ENCODE results near the gene WWOX. TPM values are rescaled to one million over a fixed set of nuclear protein-coding genes. Genes with fewer than 3 reads are reported as not detected.
A peak's percentile ranks its signal among the peaks of the same experiment; 100 is the strongest.

The WWOX gene
- total RNA-seq, 4 donors from 2014 or later: 135 to 209 (median 159) TPM

DNA sequence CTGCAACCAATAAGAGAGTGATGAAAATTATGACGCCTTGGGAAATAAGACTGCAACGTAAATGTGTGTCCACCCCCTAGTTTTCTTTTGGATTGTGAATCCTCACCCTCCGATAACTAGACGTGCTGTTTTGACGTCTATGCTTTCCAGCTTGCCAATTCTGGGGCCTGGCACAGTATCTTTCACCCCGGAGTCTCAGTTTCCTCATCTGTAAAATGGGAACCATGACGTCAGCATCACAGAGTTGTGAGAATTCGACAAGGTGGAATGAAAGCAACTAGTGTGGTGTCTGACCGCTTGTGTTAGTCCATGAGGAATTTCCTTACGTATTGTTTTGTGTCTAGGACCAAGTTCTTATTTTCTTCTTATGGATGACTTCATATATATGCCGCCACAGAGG, 37.7 kb downstream of the WWOX start:
- no peaks in the 10 kb centered on the region for H3K9me3 ChIP-seq
- no peak for DNase-seq
- H3K27me3 ChIP-seq: no peaks in the 10 kb centered on the region
- H3K36me3 ChIP-seq: no peaks in the 10 kb centered on the region
- 96 to 98% methylated on average over 11 of the region's 11 CpGs for WGBS, 2 donors
- no peak overlapping the region for H3K4me3 ChIP-seq (replicated peaks in 1 of 3)
- peaks cover 28% of the 10 kb centered on the region in 2 donors for H3K4me1 ChIP-seq
- no peak for TF ChIP-seq POLR2A (IDR thresholded peaks at IDR 0.05)
- intact Hi-C loops (cut with DNase I): no loop called here
- peak overlapping the region in 1 of 3 donors; percentile 74 for H3K27ac ChIP-seq

DNA sequence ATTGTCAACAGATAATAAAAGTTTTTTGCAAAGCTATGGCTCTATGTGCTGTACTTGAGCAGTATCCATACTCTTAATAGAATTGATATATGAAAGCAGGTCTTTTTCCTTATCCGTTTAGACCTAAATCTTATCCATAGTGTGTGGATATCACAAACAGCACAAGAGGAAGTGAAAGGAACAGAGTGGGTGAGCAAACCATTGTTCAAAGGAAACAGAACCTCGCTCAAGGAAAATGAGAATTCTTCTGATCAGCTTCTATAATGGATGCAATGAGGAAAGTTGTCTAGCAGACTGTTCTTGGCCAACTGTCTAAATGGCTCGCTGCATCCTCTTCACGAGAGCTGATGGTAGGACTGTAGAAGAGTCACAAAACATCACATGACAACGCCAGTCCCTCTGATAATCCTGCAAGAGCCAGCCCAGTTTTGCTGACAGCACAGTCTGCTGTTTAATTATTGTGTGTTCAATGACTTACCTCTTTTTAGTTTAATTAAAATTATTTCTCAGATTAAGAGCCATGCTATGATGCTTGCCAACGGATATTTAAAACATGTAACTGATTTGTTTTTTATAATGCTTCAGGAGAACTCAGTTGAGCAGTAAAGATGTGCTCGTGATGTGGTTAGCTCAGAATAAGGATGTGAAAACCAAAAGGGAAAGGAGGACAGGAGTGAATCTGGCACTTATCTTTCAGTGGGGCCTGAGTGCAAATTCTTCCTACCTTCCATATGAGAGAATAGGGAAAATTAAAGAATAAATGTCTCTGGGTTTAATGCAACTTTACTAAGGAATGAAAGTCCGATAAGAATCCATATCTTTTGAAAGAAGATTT, 38.5 kb downstream of the WWOX start:
- H3K4me3 ChIP-seq (replicated peaks in 1 of 3): no peak overlapping the region
- no peak for TF ChIP-seq POLR2A (IDR thresholded peaks at IDR 0.05)
- TF ChIP-seq, protein P1, sequence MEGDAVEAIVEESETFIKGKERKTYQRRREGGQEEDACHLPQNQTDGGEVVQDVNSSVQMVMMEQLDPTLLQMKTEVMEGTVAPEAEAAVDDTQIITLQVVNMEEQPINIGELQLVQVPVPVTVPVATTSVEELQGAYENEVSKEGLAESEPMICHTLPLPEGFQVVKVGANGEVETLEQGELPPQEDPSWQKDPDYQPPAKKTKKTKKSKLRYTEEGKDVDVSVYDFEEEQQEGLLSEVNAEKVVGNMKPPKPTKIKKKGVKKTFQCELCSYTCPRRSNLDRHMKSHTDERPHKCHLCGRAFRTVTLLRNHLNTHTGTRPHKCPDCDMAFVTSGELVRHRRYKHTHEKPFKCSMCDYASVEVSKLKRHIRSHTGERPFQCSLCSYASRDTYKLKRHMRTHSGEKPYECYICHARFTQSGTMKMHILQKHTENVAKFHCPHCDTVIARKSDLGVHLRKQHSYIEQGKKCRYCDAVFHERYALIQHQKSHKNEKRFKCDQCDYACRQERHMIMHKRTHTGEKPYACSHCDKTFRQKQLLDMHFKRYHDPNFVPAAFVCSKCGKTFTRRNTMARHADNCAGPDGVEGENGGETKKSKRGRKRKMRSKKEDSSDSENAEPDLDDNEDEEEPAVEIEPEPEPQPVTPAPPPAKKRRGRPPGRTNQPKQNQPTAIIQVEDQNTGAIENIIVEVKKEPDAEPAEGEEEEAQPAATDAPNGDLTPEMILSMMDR (IDR thresholded peaks at IDR 0.05): no peak
- WGBS, 2 donors: 91 to 92% methylated on average over 8 of the region's 8 CpGs
- no peaks in the 10 kb centered on the region for H3K9me3 ChIP-seq
- H3K27ac ChIP-seq: no peak overlapping the region
- H3K36me3 ChIP-seq: no peaks in the 10 kb centered on the region
- H3K27me3 ChIP-seq: no peaks in the 10 kb centered on the region
- no peak for DNase-seq
- intact Hi-C loops (cut with DNase I): no loop called here
- H3K4me1 ChIP-seq: peaks cover 33 to 35% of the 10 kb centered on the region in 2 donors

DNA sequence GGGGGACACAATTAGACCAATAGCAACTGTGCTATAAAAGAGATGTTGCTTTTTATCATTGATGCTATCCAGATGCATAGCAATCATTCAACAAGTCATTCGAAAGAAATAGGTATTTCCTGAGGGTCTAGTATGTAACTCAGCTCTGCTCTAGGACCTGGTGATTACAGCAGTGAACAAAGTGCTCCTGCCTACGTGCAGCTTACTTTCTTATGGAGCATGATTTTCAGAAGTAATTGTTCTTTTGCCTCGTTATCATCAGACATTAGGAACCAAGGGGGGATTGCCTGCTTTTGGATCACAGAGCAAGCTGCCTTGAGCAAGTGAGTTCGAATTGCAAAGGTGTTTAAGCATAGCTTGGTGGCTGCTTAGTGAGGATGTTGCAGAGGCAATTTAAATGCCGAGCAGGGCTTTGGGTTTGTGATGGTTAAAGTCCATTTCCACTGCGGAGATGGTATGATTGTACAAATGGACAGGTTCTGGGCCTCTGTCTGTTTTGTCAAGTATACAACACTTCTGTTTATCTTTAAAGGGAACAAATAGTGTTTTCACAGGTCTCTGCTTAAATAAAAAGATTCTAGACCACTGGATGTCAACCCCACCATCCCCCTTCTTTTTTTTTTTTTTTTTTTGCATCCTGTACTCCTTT, 41.5 kb downstream of the WWOX start:
- no peak overlapping the region for H3K27ac ChIP-seq
- no peak overlapping the region for H3K4me3 ChIP-seq (replicated peaks in 1 of 3)
- DNase-seq: no peak
- 94 to 97% methylated on average over 6 of the region's 6 CpGs for WGBS, 2 donors
- H3K36me3 ChIP-seq: no peaks in the 10 kb centered on the region
- H3K27me3 ChIP-seq: no peaks in the 10 kb centered on the region
- H3K4me1 ChIP-seq: peaks cover 23 to 28% of the 10 kb centered on the region in 2 donors
- H3K9me3 ChIP-seq: no peaks in the 10 kb centered on the region
- intact Hi-C loops (cut with DNase I): no loop called here
- no peak for TF ChIP-seq POLR2A (IDR thresholded peaks at IDR 0.05)
- TF ChIP-seq, protein P1 (IDR thresholded peaks at IDR 0.05): no peak

DNA sequence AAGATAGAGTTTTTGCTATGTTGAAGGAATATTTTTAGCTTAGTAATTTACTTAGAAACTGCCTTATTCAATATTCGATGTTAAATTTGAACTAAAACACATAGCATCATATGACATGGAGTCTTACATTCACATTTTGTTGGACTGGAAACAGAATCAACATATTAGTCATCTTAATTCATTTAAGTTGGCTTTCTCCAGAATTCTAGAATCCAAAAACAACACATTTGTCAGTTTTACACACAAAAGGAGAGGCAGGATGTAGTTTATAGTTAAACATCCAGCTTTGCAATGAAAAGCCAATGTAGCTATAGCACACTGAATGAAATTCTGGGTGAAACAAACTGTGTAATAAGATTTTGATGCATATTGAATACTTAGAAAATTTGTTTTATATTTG, 43.3 kb downstream of the WWOX start:
- Histone ChIP-seq H3K4me1 (peaks cover 14 to 19% of the 10 kb centered on the region in 2 donors), H3K27ac (peak overlapping the region in 2 of 3 donors; percentile 25), H3K4me3 (replicated peaks in 1 of 3) (no peak overlapping the region), H3K36me3 (no peaks in the 10 kb centered on the region), H3K9me3 (no peaks in the 10 kb centered on the region), H3K27me3 (no peaks in the 10 kb centered on the region)
- WGBS, 2 donors: 63 to 64% methylated on average over 1 of the region's 1 CpG
- intact Hi-C loops (cut with DNase I): no loop called here
- TF ChIP-seq, protein P1 (IDR thresholded peaks at IDR 0.05): no peak
- no peak for TF ChIP-seq POLR2A (IDR thresholded peaks at IDR 0.05)
- no peak for DNase-seq

DNA sequence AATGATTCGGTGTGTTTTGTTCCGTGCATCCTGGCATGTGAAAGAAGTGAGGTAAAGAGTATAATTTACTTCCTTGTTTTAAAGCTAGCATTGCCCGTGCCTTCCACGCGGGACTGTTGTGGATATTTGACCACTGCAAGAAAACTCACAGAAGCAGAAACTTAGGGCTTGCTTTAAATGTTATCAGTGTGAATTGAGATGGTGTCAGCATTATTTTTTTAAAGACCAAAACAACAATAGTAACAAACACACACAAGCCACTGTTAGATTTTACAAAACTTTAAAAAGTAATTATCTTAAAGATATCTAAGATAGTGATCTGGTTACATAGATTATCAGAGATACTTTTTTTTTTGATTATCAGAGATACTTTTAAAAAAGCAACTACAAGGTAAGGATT, 47.4 kb downstream of the WWOX start:
- H3K27me3 ChIP-seq: no peaks in the 10 kb centered on the region
- 91 to 92% methylated on average over 5 of the region's 5 CpGs for WGBS, 2 donors
- H3K36me3 ChIP-seq: no peaks in the 10 kb centered on the region
- intact Hi-C loops (cut with DNase I): no loop called here
- no peaks in the 10 kb centered on the region for H3K9me3 ChIP-seq
- no peak for DNase-seq
- H3K4me1 ChIP-seq: peaks cover 13 to 14% of the 10 kb centered on the region in 2 donors
- no peak overlapping the region for H3K4me3 ChIP-seq (replicated peaks in 1 of 3)
- no peak overlapping the region for H3K27ac ChIP-seq
- no peak for TF ChIP-seq POLR2A (IDR thresholded peaks at IDR 0.05)
- TF ChIP-seq, protein P1 (IDR thresholded peaks at IDR 0.05): no peak

Data from thyroid gland (tissue), 4 donors.